GM12801 (cell line): ENCODE results near the gene ZNF804B.

ENCODE experiments used
- TF ChIP-seq, protein P1 (sequence below): IDR thresholded peaks from one replicate; pipeline ENCODE4 v1.5.1; 2011; ENCODE audit warnings: control low read depth; ENCODE audit not compliant: insufficient read length; ENCODE audit errors: extremely low read depth

Gene ZNF804B

DNA sequence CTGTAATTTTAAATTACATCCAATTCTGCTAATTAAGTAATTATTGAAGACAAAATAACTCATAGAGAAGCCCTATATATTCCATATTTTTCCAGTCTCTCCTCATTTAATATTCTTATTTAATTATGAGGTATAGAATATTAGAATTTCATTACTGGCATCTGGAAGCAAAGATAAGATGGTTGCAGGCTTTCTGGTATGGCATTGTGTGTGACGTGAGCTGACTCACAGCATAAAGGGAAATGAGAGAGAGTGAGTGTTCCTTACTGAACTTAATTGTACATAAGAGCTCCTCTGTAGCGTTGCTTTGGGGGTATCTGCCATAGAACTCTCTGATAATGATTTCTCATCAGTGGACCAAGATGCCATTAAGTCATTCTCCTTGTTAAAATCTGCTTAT lies 163.4 kb downstream of the ZNF804B start:
- TF ChIP-seq, protein P1, sequence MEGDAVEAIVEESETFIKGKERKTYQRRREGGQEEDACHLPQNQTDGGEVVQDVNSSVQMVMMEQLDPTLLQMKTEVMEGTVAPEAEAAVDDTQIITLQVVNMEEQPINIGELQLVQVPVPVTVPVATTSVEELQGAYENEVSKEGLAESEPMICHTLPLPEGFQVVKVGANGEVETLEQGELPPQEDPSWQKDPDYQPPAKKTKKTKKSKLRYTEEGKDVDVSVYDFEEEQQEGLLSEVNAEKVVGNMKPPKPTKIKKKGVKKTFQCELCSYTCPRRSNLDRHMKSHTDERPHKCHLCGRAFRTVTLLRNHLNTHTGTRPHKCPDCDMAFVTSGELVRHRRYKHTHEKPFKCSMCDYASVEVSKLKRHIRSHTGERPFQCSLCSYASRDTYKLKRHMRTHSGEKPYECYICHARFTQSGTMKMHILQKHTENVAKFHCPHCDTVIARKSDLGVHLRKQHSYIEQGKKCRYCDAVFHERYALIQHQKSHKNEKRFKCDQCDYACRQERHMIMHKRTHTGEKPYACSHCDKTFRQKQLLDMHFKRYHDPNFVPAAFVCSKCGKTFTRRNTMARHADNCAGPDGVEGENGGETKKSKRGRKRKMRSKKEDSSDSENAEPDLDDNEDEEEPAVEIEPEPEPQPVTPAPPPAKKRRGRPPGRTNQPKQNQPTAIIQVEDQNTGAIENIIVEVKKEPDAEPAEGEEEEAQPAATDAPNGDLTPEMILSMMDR: no peak

DNA sequence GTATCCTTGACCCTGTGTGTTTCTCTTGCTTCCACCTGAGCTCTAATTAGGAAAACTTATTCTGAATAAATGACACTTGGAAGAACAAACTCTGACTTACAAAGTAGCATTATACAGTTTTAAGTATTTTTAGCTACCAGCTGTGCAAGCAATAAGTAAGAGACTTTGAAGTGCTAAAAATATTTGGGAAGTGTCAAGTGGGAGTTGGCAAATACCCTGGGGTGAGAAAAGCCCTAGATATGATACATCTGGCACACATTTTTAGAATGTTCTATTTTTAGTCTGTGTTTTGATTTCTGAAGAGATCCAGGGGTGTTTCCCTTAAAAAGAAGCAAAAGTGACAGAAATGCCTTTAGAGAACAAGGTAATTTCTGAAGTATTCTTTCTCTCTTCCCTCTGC lies 168.8 kb downstream of the ZNF804B start:
- TF ChIP-seq, protein P1: no peak

- TF ChIP-seq, protein P1: no peak
These were observed 170.2 kb downstream of the ZNF804B start for GRCh38 chr7:88929719-88930118.

- TF ChIP-seq, protein P1: no peak
These were observed 173.8 kb downstream of the ZNF804B start for GRCh38 chr7:88933285-88933684.

GRCh38 chr7:88942815-88943501 lies 183.5 kb downstream of the ZNF804B start:
- TF ChIP-seq, protein P1: no peak

- TF ChIP-seq, protein P1: no peak
These were observed 192.3 kb downstream of the ZNF804B start for GRCh38 chr7:88951826-88952225.

DNA sequence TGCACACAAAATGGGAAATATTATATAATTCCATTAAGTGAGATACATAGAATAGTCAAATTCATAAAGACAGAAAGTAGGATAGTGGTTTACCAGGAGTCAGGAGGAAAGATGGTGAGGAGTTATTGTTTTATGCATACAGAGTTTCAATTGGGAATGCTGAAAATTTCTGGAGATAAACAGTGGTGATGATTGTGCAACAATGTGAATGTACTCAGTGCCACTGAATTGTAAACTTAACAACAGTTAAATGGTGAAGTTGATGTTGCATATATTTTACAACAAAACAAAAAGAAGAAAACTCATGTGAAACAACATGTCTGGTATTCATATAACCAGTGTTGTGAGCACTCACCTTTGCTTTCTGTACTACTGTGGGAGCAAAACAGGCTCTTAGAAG lies 204.9 kb downstream of the ZNF804B start:
- TF ChIP-seq, protein P1: no peak
